Stimulated activated CD8-positive, alpha-beta memory T cell treated with anti-CD3 and anti-CD28 coated beads, Interleukin-7, amount 100 ng/mL, for 24 hours (primary cell): ENCODE results near the gene SMYD3.

ENCODE experiments used
- DNase-seq: peaks from one replicate; pipeline ENCODE4 v3.0.0-alpha.2; 2020; ENCODE audit warnings: low read depth

The SMYD3 gene

GRCh38 chr1:245901565-245901964, 605.5 kb downstream of the SMYD3 start:
- DNase-seq: no peak

- DNase-seq: no peak
These were observed 606.0 kb downstream of the SMYD3 start for GRCh38 chr1:245901037-245901436.

- no peak for DNase-seq
These were observed 608.5 kb downstream of the SMYD3 start for GRCh38 chr1:245898581-245898980.

GRCh38 chr1:245896258-245896657, 610.8 kb downstream of the SMYD3 start:
- DNase-seq: no peak

- DNase-seq: no peak
These were observed 611.6 kb downstream of the SMYD3 start for GRCh38 chr1:245895455-245895959.

- no peak for DNase-seq
These were observed 612.2 kb downstream of the SMYD3 start for GRCh38 chr1:245894843-245895242.

GRCh38 chr1:245893025-245893424, 614.1 kb downstream of the SMYD3 start:
- DNase-seq: no peak

GRCh38 chr1:245888809-245889208, 618.3 kb downstream of the SMYD3 start:
- no peak for DNase-seq

- no peak for DNase-seq
These were observed 619.2 kb downstream of the SMYD3 start for GRCh38 chr1:245887829-245888228.

GRCh38 chr1:245881767-245882391, 625.2 kb downstream of the SMYD3 start:
- no peak for DNase-seq

GRCh38 chr1:245880754-245881403, 626.2 kb downstream of the SMYD3 start:
- no peak for DNase-seq

GRCh38 chr1:245879091-245879490, 628.0 kb downstream of the SMYD3 start:
- DNase-seq: no peak

GRCh38 chr1:245878585-245878984, 628.5 kb downstream of the SMYD3 start:
- DNase-seq: no peak

- DNase-seq: no peak
These were observed 629.1 kb downstream of the SMYD3 start for GRCh38 chr1:245877976-245878375.

- no peak for DNase-seq
These were observed 630.5 kb downstream of the SMYD3 start for GRCh38 chr1:245876586-245876985.

- no peak for DNase-seq
These were observed 631.4 kb downstream of the SMYD3 start for GRCh38 chr1:245875581-245876261.

GRCh38 chr1:245874942-245875580, 632.0 kb downstream of the SMYD3 start:
- no peak for DNase-seq

GRCh38 chr1:245873883-245874671, 633.0 kb downstream of the SMYD3 start:
- no peak for DNase-seq

GRCh38 chr1:245873068-245873467, 634.0 kb downstream of the SMYD3 start:
- DNase-seq: no peak

- no peak for DNase-seq
These were observed 634.6 kb downstream of the SMYD3 start for GRCh38 chr1:245872475-245872874.

- no peak for DNase-seq
These were observed 635.2 kb downstream of the SMYD3 start for GRCh38 chr1:245871915-245872314.

- DNase-seq: no peak
These were observed 635.9 kb downstream of the SMYD3 start for GRCh38 chr1:245871191-245871590.
